Stimulated activated CD8-positive, alpha-beta memory T cell treated with anti-CD3 and anti-CD28 coated beads, Interleukin-15, amount 100 ng/mL, for 48 hours (primary cell): ENCODE measurements around the gene CDHR4.
"Not testable (repeated sequence)": the region's sequence is repeated elsewhere in the genome, so short reads cannot be mapped to it uniquely, and the experiment has no call there.

Experiments
- DNase-seq, 2 donors: peaks; one replicate each; pipeline ENCODE4 v3.0.0-alpha.2; 2020; ENCODE audit warnings: low read depth in 2 of 2

Gene CDHR4, protein sequence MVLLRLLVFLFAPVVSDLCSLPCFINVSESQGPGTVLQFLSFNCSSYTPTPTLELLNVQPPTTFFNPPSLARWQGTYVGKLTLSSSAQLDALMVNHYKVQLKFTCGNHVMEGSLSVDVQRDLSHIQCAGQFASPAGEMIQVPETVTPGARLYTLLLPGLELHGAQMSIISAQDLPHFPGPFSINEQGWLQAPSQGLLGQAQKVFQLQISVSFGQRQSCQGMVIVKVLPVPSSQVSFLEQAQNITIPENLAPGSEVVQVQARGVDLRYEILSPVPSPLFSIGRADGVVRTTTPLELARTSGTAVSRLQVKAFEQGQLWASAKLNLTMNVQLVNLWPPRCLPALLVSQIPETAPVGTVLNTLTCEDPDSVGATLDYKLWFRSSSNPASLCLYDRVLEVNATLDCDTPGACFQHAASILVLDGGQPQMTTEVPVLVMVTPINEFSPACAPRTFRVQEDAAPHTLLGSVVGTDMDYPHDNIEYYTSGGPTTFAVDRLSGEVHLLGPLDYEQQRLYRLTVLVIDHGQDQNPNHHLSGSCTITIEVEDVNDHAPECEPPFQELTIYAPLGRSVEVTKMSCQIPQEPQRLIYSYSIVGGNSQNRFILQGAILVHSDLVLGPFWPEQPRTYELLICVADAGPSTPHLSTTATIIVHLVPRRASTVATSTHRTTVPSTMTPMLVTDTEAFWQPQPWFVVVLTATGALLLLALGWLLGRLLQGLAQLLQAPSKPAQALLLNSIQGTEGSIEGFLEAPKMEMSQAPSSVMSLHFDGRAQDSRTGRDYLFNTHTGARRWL

DNA sequence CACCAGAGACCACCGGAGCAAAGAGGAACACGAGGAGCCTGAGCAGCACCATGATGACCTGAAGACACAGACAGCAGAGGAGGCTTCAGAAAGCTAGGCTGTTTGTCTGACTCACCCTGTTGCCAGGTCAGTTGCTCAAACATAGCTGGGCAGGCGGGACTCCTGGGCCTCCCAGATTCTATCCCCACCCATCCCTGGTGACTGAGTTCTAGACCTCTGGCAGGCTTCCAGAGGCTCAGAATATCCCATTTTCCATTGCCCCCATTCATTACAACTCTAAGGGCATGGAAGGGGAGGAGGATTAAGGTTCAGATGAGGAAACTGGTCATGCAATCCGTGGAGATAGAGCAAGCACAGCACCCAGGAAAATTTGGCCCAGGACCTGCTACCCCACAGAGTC, at the start of gene CDHR4:
Gene CDHR4 (minus strand): TSS at position 113 of the 400 bp plus-strand sequence. CDS start 61 bp downstream, at position 52.
- DNase-seq, result no peak

DNA sequence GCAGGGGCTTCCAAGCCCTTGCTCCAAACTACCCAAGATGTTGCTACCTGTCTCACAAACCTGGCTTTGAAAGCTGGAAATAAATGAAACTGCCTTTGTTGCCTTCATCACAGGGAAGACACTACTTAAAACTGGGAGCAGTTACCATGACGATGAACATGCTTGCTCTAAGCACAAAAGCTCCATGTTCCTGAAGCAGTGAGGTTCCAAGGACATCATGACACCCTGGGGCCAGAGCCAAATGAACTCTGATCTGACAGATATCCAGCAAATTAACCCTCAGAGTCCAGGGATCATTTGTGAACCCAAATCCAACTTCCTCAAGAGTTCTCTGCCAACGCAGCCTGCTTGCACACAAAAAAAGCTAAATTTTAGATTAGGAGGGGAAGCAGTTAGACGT, 46.0 kb upstream of the CDHR4 start:
- no peak for DNase-seq

DNA sequence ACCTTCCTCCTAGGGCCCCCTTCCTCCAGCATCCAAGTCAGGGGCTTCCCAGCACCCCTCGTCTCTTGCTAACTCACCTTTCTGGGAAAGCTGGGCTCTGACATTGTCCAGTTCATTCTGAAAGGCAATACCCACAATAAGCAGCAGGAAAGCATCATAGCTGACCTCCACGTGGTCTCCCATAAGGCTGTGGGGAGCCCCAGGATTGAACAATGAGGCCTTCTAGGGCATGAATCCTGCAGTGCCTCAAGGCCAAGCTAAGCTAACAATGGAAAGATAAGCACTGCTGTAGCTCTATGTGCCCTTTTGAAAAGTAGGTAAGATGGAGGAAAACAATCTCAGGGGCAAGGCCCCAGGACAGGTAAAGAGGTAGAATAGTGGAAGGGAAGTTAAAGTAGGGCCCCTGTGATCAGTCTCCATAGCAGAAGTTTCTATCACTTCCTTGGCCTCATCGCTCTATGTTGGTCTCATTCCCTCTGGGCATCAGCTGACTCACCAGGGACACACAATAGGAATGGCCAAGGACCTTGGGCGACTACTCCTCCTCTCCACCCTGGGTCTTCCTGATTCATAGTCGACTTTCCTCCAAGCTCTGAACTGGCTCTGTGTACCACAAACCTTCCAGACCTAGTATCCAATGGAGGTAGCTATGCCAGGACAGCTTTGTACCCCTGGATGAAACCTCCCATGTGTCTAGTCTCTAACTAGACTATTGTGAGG, 45.0 kb upstream of the CDHR4 start:
- no peak for DNase-seq

DNA sequence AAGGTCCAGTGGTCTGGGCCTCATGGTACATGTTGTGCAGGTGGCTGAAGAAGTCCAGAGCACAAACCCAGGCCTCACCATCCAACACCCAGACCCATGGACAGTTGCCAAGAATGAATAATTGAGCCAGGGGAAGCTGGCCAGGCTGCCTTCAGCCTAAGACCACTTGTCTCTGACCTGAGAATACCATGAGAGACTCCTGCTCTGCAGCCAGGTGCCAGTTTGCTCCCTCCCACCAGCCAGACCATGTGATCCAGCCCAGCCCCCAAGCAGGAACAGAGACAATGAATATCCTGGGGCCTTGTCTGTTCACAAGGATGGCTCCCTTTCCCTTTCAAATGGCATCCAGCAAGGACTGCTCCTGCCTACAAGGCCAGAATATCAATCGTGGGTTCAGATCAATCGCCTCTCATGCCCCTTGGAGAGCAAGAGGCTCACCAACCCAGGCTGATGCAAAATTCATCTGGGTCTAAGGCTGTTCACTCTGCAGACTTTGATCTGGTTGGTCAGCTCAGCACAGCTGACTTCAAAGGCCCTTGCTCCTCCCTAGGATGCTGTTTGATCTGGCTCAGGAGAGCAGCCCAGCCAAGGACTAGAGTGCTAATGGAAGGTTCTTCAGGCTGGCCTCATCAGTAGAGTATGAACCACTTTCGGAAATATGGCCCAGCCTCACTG, 43.3 kb upstream of the CDHR4 start:
- no peak for DNase-seq

DNA sequence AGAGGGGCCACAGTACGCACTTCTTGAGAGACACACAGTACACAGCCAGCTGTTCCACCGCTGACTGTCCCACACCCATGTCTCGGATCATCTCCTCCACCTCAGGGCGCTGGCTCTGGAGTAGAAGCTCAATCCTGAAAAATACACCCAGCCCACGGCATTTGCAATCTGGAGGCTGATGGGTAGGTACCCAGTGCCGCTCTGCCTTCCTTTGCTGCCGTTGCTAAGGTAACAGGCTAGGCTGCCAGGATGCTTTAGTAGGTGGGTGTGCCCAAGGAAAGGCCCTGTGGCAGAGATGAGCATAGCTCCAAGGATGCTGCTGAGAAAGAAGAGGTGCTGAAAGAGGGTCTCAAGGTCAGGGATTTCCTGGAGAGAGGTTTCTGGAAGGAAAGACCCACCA, 42.1 kb upstream of the CDHR4 start:
- DNase-seq, result no peak

DNA sequence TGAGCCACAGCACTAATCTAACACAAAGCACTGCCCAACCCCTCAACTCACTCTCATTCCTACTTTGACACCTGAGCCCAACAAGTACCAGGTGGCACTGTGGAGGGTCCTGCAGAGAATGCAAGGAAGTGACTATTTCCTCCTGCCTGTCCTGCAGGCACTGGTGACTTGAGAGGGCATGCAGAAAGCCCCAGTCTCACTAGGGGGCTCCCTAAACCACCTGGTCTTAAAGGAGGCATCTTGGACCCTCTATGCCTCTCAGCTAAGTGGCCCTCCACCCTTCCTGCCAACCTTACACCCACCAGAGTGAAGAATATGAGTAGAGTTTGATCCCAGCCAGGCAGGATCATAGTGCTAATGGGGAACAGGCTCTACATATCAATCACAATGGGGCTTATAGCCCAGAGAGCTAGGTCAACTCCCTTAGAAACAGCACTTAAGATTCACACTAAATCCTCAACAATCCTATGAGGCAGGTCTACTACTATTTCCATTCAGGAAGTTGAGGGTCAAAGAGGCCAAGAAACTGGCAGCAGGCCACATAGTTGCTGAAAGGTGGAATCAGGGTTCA, 41.5 kb upstream of the CDHR4 start:
- DNase-seq, result no peak

DNA sequence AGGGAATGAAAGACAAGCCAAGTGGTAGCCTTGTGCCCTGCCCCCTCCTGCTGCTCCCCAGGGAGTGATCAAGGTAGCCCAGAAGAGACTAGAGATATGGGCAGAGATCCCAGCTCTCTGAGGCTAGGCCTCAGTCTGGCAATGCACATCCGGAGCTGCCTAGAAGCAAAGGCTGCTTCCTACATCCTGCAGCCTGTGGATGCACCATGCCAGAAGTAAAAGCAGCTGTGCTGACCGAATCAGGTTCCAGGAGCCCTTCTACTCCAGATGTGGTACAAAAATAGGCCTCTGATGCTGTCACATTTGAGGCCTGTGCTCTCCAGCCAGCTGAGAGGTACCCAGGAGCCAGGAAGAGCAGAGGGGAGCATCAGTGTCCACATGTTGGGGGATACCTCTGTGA, 40.7 kb upstream of the CDHR4 start:
- DNase-seq, result no peak

DNA sequence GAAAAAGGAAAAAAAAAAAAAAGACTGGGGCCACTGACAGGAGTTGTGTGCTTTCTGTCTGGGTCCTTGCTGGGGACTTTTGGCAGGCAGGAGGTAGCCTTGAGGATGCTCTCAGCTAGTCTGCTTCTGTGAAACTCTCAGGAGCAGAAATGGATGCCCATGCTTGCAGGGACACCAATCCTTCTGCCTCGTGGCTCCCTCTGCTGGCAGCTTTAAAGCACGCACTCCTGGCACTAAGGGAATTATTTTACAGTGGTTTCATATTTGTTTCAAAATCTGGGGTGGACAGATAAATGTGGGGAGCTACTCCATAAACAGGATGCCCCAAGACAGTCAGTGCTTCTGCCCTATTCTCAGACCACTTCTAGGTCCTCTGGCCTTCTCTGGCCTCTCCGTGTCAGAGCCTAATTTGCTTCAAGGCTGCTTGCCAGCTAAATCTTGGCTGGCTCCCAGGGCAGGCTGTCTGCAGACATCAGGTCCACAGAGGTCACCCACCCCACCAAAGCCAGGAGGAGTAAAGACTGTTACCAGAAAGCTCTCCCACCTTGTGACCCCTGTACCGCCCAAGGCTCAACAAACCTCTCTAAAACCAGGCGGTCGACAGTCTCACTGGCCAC, 39.6 kb upstream of the CDHR4 start:
- DNase-seq, result peak; percentile 51 to 59

DNA sequence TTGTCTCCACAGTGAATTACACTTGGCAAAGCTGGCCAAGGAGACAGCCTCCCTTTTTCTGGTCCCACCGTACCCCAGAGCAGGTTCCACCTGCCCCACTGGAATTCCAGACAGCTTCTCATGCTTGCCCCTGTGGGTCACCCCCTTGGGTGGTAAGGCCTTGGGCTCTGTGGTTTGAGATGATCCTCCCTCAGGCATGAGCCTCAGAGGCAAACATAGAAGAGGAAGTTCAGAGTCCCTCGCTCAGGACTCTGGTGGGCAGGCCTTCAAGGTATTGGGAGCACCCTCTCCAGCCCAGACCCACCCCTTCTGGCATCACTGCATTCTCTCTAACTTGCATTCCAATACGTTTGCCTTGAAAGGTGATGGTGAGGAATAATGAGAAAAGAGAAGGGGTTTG, 31.7 kb upstream of the CDHR4 start:
- DNase-seq, result no peak

DNA sequence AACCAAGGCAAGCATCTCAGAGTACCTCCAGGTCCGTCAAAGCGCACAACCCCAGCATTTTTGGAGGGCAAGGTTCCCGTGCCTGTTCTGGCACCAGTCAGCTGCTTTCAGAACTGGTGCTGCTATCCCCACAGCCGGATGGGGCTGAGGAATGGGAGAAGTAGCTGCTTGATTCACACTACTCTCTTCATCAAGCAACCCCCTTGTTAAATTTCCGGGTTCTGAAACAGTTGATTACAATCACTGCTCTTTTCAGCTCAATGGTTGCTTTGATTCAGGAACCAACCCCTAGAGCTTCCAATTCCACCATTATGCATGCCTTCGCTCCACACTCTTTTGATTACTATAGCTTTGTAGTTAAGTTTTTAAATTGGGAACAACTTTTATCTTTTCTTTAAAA, 26.3 kb upstream of the CDHR4 start:
- no peak for DNase-seq

DNA sequence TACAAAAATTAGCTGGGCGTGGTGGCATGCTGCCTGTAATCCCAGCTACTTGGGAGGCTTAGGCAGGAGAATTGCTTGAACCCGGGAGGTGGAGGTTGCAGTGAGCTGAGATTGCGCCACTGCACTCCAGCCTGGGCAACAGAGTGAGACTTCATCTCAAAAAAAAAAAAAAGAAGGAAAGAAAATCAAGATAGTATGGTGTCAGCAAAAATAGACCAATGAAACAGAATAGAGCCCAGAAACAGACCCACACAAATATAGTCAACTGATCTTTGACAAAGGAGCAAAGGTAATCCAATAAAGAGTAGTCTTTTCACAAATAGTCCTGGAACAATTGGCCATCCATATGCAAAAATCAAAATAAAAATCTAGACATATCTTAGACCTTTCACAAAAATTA, 23.5 kb upstream of the CDHR4 start:
- DNase-seq, result not testable (repeated sequence)

DNA sequence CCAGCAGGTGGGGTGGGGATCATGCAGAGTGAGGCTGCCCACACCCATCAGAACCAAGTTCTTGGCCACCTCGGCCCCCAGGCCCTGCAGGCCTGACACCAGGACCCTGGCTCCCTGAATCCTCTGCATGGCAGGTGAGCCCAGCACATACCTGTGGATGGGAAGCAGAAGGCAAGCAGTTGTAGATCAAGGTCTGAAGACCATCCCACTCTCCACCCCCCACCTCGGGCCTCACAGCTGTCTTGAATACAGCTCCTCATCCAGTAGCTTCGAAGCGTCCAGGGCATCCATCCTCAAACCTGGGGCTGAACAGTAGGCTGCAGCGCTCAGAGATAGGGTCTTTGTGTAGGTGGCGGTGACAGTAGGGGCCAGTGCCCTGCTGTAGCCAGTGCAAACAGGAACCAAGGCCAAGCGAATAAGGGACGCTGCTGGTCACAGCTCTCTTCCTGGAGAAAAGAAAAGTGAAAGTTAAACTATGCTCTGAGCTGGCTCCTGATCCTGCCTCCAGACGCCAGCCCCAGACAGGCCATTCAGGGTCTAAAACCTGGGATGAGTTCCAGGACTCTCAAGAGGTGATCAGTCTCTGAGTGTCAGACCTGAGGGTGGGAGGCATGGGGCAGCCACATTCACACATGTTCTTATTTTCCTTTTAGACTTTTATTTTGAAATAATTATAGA, 14.0 kb upstream of the CDHR4 start, which contains the start of gene UBA7:
Gene UBA7 (minus strand): TSS at position 457 of the 678 bp plus-strand sequence. CDS start 166 bp downstream, at position 291.
- no peak for DNase-seq

DNA sequence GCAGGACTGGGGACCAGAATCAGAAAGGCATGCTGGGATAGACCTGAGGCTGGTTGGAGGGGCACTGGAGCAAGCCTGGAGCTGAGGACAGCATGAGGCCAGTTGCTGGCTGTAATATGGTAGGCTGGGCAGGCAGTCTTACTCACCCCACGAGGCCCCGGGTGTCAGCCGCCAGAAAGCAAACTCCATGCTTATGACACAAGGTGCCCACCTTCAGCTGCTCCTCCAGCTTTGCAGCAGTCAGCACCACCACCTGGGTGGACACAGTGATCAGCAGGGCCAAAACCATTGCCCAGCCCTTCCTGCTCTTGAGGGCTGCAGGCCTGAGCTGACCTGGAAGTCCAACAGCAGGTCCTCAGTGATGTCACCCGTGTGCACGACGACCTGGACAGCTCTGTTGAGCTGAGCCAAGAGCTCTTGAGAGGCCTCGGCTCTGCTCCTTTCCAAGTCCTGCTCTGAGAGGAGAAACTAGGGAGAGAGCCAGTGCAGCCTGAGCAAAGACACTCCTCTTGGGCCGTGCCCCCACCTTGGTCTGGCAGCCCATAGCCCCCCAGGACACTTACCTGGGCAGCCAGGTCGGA, 13.3 kb upstream of the CDHR4 start:
- DNase-seq, result no peak

DNA sequence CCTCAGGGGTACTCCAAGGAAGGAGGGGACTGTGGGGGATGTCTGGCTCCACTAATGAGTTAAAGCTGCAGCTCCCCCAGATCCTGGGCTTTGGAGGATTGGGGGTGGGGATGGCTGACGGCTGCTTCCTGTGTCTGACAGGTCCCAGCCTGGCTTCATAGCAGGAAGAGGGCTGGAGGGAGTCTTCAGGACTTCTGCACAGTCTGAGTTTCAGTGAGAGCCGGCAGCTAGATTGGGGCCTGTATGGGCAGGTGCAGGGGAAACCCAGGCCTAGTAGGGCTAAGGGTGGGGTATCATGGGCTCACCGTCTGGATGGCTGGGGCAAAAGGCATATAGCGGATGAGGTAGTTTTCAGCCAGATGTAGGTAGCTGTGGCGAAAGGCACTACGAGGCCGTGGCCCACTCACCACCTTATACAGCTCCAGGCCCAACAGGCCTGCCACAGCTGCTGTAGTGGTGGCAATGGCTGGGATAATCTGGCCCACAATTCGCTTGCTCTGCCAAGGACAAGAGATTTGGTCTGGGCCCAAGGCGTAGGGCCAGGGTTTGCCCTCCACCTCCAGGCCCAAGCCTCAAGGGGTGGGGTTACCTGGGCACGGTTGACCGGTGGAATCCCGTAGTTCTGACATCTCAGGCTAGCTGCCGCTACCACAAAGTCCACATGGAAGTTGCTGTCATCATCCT, 7.9 kb upstream of the CDHR4 start:
- DNase-seq, result no peak

DNA sequence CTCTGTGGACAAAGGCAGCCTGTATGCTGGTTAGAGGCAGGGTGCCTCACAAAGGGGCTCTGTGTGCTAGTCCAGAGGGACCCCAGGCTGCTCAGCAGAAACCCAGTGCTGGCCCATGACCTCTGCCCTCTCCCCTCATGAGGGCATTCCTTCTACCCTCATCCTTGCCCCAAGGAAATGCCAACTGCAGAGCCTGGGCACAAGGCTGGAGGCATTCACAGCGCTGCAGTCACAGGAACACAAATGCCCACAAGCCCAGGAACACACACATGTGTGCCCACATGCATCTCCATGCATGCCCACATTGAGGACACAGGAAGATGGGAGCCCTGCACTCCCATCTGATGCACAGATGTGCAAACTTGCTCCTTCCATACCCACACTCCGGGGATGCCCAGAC, 7.2 kb upstream of the CDHR4 start:
- no peak for DNase-seq

DNA sequence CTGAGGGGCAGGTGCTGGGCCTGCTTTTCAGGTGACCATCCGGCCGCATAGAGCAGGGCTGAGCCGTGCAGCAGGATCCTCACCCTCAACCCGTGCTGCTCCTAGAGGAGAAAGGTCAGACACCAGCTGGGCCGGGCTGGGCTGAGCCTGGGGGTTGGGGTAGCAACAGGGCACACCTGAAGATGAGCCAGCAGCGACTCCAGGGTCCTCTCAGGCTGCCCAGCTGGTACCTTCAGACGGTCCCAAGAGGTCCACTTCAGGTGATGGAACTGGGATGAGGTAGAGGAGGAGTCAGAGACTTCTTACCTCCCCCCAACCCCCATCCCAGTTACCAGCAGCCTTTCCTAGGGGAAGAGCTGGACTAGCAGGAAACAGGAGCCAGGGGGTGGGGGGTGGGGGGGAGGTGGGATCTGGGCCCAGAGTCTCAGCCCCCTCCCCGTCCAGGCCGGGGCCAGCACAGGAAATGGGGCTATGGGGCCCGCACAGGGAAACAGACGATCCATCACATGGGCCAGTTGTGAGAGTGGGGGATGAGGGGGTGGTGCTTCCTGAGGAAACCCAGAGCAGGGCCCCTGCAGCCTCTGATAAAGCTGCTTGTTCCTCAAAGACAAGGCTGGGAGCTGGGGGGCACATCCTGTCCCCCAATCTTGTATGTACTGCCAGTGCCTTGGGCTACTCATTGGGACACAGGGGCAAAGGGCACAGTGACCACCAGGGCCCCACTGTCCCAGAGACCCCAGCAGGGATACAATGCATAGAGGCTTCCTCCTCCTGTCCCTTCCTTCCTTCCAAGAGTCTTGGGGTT, 6.4 kb upstream of the CDHR4 start:
- no peak for DNase-seq

DNA sequence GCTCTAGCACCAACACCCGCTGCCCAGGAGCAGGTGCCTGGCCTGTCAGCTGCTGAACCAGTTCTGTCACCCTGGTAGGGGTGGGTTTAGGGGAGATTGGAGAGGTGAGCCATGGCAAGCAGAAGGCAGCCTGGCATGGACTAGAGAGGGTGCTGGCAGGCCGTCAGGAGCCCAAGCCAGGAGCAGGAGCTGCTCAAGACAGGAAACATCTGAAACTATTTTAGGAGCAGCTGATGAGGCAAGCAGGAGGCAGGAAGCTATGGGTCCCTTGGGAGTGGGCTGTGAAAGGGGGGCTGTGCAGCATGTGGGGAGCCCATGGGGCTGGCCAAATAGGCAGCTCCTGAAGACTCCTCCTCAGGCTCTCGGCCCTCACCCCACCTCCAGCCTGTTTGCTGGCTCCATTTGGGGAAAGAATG, 5.7 kb upstream of the CDHR4 start:
- DNase-seq, result no peak
